Measurements from ENCODE around the gene PCCB.

The PCCB gene

GRCh38 chr3:136279092-136279491, 29.0 kb downstream of the PCCB start:
- H3K27me3 Mint-ChIP-seq, result no peaks in the 10 kb centered on the region
- peaks cover 17% of the 10 kb centered on the region for H3K9me3 Mint-ChIP-seq
- peaks cover 75% of the 10 kb centered on the region for H3K36me3 Mint-ChIP-seq
- no peak overlapping the region for H3K4me3 Mint-ChIP-seq
- no peak overlapping the region for H3K27ac Mint-ChIP-seq
- peaks cover 8% of the 10 kb centered on the region for H3K4me1 Mint-ChIP-seq
- no peak for ATAC-seq

- no peak for ATAC-seq
- H3K36me3 Mint-ChIP-seq, result peaks cover 74% of the 10 kb centered on the region
These were observed 30.8 kb downstream of the PCCB start for GRCh38 chr3:136280961-136281360.

GRCh38 chr3:136281966-136282520, 31.9 kb downstream of the PCCB start:
- Mint-ChIP-seq H3K4me3 (no peak overlapping the region), H3K27ac (no peak overlapping the region), H3K27me3 (no peaks in the 10 kb centered on the region), H3K4me1 (peaks cover 8% of the 10 kb centered on the region), H3K9me3 (peaks cover 17% of the 10 kb centered on the region), H3K36me3 (peaks cover 80% of the 10 kb centered on the region)
- ATAC-seq, result no peak

More at GRCh38 chr3:136280961-136281360, 30.8 kb downstream of the PCCB start:
- Mint-ChIP-seq H3K9me3 (peaks cover 17% of the 10 kb centered on the region), H3K4me3 (no peak overlapping the region), H3K4me1 (peaks cover 8% of the 10 kb centered on the region), H3K27ac (no peak overlapping the region), H3K27me3 (no peaks in the 10 kb centered on the region)

DNA sequence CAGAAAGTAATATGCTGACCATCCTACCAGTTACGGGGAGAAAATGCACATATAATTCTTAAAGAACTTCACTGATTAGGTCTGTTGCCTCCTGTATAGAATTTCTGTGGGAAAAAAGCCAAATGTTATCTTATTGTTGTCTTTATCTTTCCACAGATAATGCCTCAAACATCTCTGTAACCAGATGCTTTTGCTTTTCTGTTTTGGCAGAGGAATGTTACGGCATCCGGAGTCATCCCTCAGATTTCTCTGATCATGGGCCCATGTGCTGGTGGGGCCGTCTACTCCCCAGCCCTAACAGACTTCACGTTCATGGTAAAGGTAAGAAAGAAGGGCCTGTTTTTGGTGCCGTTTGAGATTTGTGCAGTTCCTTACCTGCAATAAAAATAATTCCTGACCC, 33.5 kb downstream of the PCCB start:
- Mint-ChIP-seq H3K27ac (no peak overlapping the region), H3K4me1 (peaks cover 8% of the 10 kb centered on the region), H3K36me3 (peaks cover 75% of the 10 kb centered on the region), H3K4me3 (no peak overlapping the region), H3K27me3 (no peaks in the 10 kb centered on the region), H3K9me3 (peaks cover 12% of the 10 kb centered on the region)
- ATAC-seq, result no peak

- Mint-ChIP-seq H3K27ac (no peak overlapping the region), H3K4me3 (no peak overlapping the region), H3K4me1 (no peaks in the 10 kb centered on the region), H3K27me3 (no peaks in the 10 kb centered on the region), H3K36me3 (peaks cover 74% of the 10 kb centered on the region), H3K9me3 (no peaks in the 10 kb centered on the region)
- ATAC-seq, result no peak
These were observed 41.2 kb downstream of the PCCB start for GRCh38 chr3:136291302-136291701.

- no peak overlapping the region for H3K27ac Mint-ChIP-seq
- no peaks in the 10 kb centered on the region for H3K9me3 Mint-ChIP-seq
- no peak overlapping the region for H3K4me3 Mint-ChIP-seq
- H3K4me1 Mint-ChIP-seq, result no peaks in the 10 kb centered on the region
- H3K27me3 Mint-ChIP-seq, result no peaks in the 10 kb centered on the region
- ATAC-seq, result no peak
- peaks cover 72% of the 10 kb centered on the region for H3K36me3 Mint-ChIP-seq
These were observed 42.4 kb downstream of the PCCB start for GRCh38 chr3:136292500-136292899.

- H3K4me3 Mint-ChIP-seq, result no peak overlapping the region
- H3K27ac Mint-ChIP-seq, result no peak overlapping the region
- H3K4me1 Mint-ChIP-seq, result no peaks in the 10 kb centered on the region
- peaks cover 76% of the 10 kb centered on the region for H3K36me3 Mint-ChIP-seq
- H3K9me3 Mint-ChIP-seq, result no peaks in the 10 kb centered on the region
- no peaks in the 10 kb centered on the region for H3K27me3 Mint-ChIP-seq
- no peak for ATAC-seq
These were observed 43.1 kb downstream of the PCCB start for GRCh38 chr3:136293279-136293678.

DNA sequence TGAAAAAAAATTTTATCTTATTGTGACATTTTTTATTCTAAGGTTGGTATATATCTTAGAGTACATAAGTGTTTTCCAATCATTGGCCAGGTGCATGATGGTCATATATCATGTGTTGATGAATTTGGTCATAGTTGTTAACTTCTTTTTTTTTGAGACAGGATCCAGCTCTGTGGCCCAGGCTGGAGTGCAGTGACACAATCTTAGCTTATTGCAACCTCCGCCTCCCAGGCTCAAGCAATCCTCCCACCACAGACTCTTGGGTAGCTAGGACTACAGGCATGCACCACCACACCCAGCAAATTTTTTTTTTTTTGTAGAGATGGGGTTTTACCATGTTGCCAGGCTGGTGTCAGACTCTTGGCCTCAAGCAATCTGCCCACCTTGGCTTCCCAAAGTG, 44.0 kb downstream of the PCCB start:
- Mint-ChIP-seq H3K9me3 (no peaks in the 10 kb centered on the region), H3K4me3 (no peak overlapping the region), H3K27ac (no peak overlapping the region), H3K36me3 (peaks cover 81% of the 10 kb centered on the region), H3K27me3 (no peaks in the 10 kb centered on the region), H3K4me1 (no peaks in the 10 kb centered on the region)
- no peak for ATAC-seq

DNA sequence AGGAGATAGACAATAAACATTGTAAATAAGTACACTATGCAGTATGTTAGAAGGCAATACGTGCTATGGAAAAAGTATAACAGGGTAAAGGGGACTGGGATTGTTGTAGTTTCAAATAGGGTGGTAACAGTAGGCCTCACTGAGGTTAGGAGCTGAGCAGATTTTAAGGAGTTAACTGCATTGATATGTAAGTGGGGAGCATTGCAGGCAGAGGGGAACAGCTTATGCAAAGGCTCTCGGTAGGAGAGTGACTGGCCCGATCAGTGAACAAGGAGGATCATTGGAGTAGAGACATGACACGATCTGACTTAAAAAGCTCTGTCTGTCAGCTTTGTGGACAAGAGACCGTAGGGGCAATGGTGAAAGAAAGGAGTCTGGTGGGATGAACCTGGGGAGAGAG, 46.8 kb downstream of the PCCB start:
- Mint-ChIP-seq H3K4me3 (no peak overlapping the region), H3K27me3 (no peaks in the 10 kb centered on the region), H3K4me1 (no peaks in the 10 kb centered on the region), H3K27ac (no peak overlapping the region), H3K9me3 (no peaks in the 10 kb centered on the region), H3K36me3 (peaks cover 77% of the 10 kb centered on the region)
- no peak for ATAC-seq

GRCh38 chr3:136297826-136298225, 47.7 kb downstream of the PCCB start:
- peaks cover 69% of the 10 kb centered on the region for H3K36me3 Mint-ChIP-seq
- no peak overlapping the region for H3K4me3 Mint-ChIP-seq
- H3K9me3 Mint-ChIP-seq, result no peaks in the 10 kb centered on the region
- no peak for ATAC-seq
- H3K27ac Mint-ChIP-seq, result no peak overlapping the region
- no peaks in the 10 kb centered on the region for H3K27me3 Mint-ChIP-seq
- no peaks in the 10 kb centered on the region for H3K4me1 Mint-ChIP-seq

DNA sequence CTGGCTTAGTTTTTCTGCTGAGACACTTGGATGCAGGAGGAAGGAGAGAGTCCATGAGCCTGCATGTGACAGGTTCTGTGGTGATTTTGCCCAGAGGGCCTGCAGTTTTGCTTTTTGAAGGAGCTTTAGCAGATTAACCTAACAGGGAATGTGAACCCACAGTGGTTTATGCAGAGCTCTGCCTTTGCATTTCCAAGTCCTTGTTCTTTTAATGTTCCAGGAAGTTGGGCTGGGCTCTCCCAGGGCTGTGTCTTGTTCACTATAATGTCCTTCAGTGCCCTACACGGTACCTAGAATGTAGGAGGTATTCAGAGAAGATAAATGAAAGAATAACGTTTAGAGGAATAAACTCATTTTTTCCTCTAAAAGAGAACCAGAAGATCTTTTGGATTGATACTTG, 50.3 kb downstream of the PCCB start:
- Mint-ChIP-seq H3K4me1 (no peaks in the 10 kb centered on the region), H3K27ac (no peak overlapping the region), H3K27me3 (no peaks in the 10 kb centered on the region), H3K36me3 (peaks cover 52% of the 10 kb centered on the region), H3K4me3 (no peak overlapping the region), H3K9me3 (no peaks in the 10 kb centered on the region)
- ATAC-seq, result no peak

GRCh38 chr3:136305879-136306278, 55.7 kb downstream of the PCCB start:
- ATAC-seq, result no peak
- Mint-ChIP-seq H3K27me3 (no peaks in the 10 kb centered on the region), H3K36me3 (peaks cover 30% of the 10 kb centered on the region), H3K9me3 (no peaks in the 10 kb centered on the region), H3K4me3 (no peak overlapping the region), H3K27ac (no peak overlapping the region), H3K4me1 (no peaks in the 10 kb centered on the region)

GRCh38 chr3:136311261-136311660, 61.1 kb downstream of the PCCB start:
- Mint-ChIP-seq H3K4me3 (no peak overlapping the region), H3K27ac (no peak overlapping the region), H3K36me3 (peaks cover 45% of the 10 kb centered on the region), H3K27me3 (no peaks in the 10 kb centered on the region), H3K9me3 (no peaks in the 10 kb centered on the region), H3K4me1 (no peaks in the 10 kb centered on the region)
- no peak for ATAC-seq

GRCh38 chr3:136311968-136312367, 61.8 kb downstream of the PCCB start:
- Mint-ChIP-seq H3K27me3 (no peaks in the 10 kb centered on the region), H3K9me3 (no peaks in the 10 kb centered on the region), H3K4me3 (no peak overlapping the region), H3K27ac (no peak overlapping the region), H3K4me1 (no peaks in the 10 kb centered on the region), H3K36me3 (peaks cover 52% of the 10 kb centered on the region)
- no peak for ATAC-seq

DNA sequence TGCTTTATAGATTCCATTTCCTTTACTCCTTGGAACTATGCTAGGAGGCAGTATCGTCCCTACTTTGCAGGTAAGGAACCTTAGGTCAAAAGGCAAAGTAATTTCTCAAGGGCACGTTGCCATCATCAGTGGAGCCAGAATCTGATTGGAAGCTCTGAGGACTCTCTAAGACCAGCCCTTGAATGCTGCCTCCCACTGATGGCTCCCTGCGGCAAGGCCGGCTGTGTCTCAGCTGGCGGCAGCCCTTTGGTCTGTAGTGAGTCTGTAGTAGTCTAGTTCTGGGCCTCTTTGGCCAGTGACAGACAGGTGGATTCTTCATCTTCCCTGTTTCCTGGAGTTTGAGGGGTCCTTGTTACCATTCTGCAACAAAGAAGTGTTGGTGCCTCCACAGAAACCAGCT, 76.2 kb downstream of the PCCB start:
- Mint-ChIP-seq H3K27ac (no peak overlapping the region), H3K36me3 (peaks cover 85% of the 10 kb centered on the region), H3K4me3 (no peak overlapping the region), H3K27me3 (no peaks in the 10 kb centered on the region), H3K4me1 (no peaks in the 10 kb centered on the region), H3K9me3 (peaks cover 21% of the 10 kb centered on the region)
- ATAC-seq, result no peak

DNA sequence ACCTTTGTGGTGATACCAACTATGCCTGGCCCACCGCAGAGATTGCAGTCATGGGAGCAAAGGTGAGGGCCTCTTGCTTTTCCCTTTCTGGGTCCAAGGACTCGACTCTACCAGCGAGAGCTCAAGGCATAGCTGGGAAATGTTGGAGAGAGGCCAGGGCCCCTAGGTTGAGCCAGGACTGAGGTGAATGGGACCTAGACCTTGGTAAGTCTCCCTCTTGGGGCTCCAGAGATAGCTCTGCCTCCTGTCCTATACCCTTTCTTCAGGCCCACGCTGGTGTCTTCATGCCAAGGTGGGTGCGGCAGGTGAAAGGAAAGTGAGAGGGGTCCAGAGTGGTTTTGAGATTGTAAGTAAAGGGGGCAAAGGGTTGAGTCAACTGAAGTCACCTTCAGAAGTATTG, 77.5 kb downstream of the PCCB start:
- no peak overlapping the region for H3K27ac Mint-ChIP-seq
- no peaks in the 10 kb centered on the region for H3K4me1 Mint-ChIP-seq
- H3K36me3 Mint-ChIP-seq, result peaks cover 82% of the 10 kb centered on the region
- H3K9me3 Mint-ChIP-seq, result peaks cover 9% of the 10 kb centered on the region
- H3K4me3 Mint-ChIP-seq, result no peak overlapping the region
- ATAC-seq, result no peak
- H3K27me3 Mint-ChIP-seq, result no peaks in the 10 kb centered on the region

GRCh38 chr3:136329593-136329992, 79.5 kb downstream of the PCCB start:
- H3K9me3 Mint-ChIP-seq, result no peaks in the 10 kb centered on the region
- ATAC-seq, result no peak
- peaks cover 5% of the 10 kb centered on the region for H3K4me1 Mint-ChIP-seq
- H3K27ac Mint-ChIP-seq, result no peak overlapping the region
- no peaks in the 10 kb centered on the region for H3K27me3 Mint-ChIP-seq
- no peak overlapping the region for H3K4me3 Mint-ChIP-seq
- peaks cover 82% of the 10 kb centered on the region for H3K36me3 Mint-ChIP-seq
